Pancreas (tissue), 10 donors: ENCODE measurements around the gene S100A8. TPM values are rescaled to one million over a fixed set of nuclear protein-coding genes. Genes with fewer than 3 reads are reported as not detected.

Experiments
- ATAC-seq, 4 donors: fragments of 200-7000 bp; cut with Tn5 transposase; one replicate each; pipeline versions ENCODE4 v1.8.0 to v1.9.1; 2020; ENCODE audit warnings: mild to moderate bottlenecking in 4 of 4, moderate library complexity in 4 of 4
- DNase-seq, 6 donors: peaks; one replicate each; pipeline ENCODE4 v3.0.0-alpha.2; 2020
- FAIRE-seq: peaks from 2 replicates; lab custom pipeline; 2012; peaks lifted over from hg19 to GRCh38; lab: Jason Lieb, UNC
- H3K27ac ChIP-seq, 4 donors: fragments of 200-600 bp; sonication (generic); 1 replicate in 3 of 4; 2 replicates in 1 of 4; pipeline versions ENCODE4 v1.5.0 to v1.8.0; 2020
- H3K27me3 ChIP-seq, 4 donors: fragments of 200-600 bp; one replicate each; pipeline ENCODE4 v1.8.0; 2021
- H3K36me3 ChIP-seq, 3 donors: fragments of 200-600 bp; sonication (generic) in 1 of 3; one replicate each; pipeline versions ENCODE4 v1.5.0 to v1.8.0; 2020 to 2021
- H3K4me1 ChIP-seq, 3 donors: fragments of 200-600 bp; one replicate each; pipeline ENCODE4 v1.8.0; 2021
- H3K4me3 ChIP-seq, 4 donors: fragments of 200-600 bp; sonication (generic) in 2 of 4; one replicate each; pipeline versions ENCODE4 v1.5.0 to v1.8.0; 2020 to 2021
- H3K9me3 ChIP-seq, 4 donors: fragments of 200-600 bp; one replicate each; pipeline ENCODE4 v1.8.0; 2021
- WGBS, 2 donors: extraction: QIAGEN DNeasy Blood & Tissue Kit; methylation state at CpG; one replicate each; pipeline ENCODE4 v1.1.7; 2013; 5-methylcytosine and 5-hydroxymethylcytosine counted together
- intact Hi-C, 3 donors: fragments of 100-400 bp; cut with DNase I; formaldehyde crosslinking; loops; one replicate each; pipeline versions ENCODE4 v1.11.1 to v1.14.2; 2022
- polyA plus RNA-seq, 2 donors: library from polyadenylated mRNA; stranded (reverse); fragments of 200-250 nt; gene quantifications; one replicate each; pipeline ENCODE4 v1.2.3, GENCODE V29; 2013
- total RNA-seq, 6 donors: library from RNA; stranded (reverse); fragmentation: NEBNext Ultra II Directional in 4 of 6; extraction: Animal tissue kit (Norgen Biotek cat#: 25700) in 4 of 6; gene quantifications; one replicate each; pipeline versions ENCODE4 v1.2.1 to v1.2.4, GENCODE V29; 2021 to 2023
- TF ChIP-seq, protein P1 (sequence below), 4 donors: fragments of 200-600 bp; sonication (generic) in 3 of 4; IDR thresholded peaks; one replicate each; pipeline versions ENCODE4 v1.5.0 to v1.8.0; 2021; ENCODE audit warnings: antibody characterized with exemption in 4 of 4
- donor health status: healthy with polysubstance abuse.
- donor health status: DM: no; HTN: no; CAD: no; lungs with moderate emphysema.
- donor health status: DM: no; HTN: no; CAD: no.
- donor health status: control.
- donor health status: control.
- donor health status: Bipolar disorder and iron deficiency.
- donor health status: DM: yes; HTN: yes; CAD: no.
- donor health status: DM: no; HTN: no; CAD: no.
- donor health status: DM: no; HTN: no; CAD: no.
- donor health status: DM: yes; HTN: yes; CAD: no.

S100A8 gene
- total and polyA plus RNA-seq, 8 donors = 2.0 to 41.9 (median 19.7) TPM

DNA sequence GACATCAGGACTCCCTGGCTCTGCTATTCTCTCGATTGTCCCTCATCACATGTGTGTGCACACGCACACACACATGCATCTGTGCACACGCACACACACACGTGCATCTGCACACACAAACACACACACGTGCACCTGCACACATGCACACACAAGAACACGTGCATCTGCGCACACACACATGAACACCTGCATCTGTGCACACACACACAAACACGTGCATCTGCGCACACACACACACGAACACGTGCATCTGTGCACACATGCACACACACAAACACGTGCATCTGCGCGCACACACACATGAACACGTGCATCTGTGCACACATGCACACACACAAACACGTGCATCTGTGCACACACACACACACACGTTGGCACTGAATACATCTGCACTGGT lies 40.1 kb upstream of the S100A8 start:
- intact Hi-C loops = no loop called here
- no peak for FAIRE-seq

DNA sequence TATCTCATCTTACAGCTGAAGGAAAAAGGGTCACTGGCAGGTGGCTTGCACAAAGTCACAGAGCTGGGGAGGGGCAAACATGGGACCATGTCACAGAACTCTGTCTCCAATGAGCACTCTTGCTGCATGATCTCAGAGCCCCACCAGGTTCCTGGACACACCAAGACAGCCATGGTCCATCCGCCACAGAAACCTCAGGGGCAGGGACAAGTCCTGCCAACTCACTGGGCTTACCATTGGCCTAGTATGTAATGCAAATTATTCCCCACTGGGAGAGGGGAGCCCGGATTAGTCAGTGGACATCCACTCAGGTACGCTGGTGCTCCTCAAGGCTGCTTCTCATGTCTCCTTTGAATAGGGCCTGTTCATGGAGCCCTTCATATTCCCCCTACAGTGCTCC lies 39.7 kb upstream of the S100A8 start:
- DNase-seq = no peak
- intact Hi-C loops = no loop called here

More for the DNA sequence above, 40.1 kb upstream of the S100A8 start:
- Histone ChIP-seq H3K4me3 (no peak overlapping the region), H3K27me3 (peaks cover 0 to 2% (median 0%) of the 10 kb centered on the region in 4 donors), H3K36me3 (no peaks in the 10 kb centered on the region), H3K4me1 (no peaks in the 10 kb centered on the region), H3K9me3 (no peaks in the 10 kb centered on the region), H3K27ac (no peak overlapping the region)
- no peak for ATAC-seq
- TF ChIP-seq, protein P1, sequence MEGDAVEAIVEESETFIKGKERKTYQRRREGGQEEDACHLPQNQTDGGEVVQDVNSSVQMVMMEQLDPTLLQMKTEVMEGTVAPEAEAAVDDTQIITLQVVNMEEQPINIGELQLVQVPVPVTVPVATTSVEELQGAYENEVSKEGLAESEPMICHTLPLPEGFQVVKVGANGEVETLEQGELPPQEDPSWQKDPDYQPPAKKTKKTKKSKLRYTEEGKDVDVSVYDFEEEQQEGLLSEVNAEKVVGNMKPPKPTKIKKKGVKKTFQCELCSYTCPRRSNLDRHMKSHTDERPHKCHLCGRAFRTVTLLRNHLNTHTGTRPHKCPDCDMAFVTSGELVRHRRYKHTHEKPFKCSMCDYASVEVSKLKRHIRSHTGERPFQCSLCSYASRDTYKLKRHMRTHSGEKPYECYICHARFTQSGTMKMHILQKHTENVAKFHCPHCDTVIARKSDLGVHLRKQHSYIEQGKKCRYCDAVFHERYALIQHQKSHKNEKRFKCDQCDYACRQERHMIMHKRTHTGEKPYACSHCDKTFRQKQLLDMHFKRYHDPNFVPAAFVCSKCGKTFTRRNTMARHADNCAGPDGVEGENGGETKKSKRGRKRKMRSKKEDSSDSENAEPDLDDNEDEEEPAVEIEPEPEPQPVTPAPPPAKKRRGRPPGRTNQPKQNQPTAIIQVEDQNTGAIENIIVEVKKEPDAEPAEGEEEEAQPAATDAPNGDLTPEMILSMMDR (IDR thresholded peaks at IDR 0.05) = no peak
- no peak for DNase-seq
- WGBS, 2 donors = 64 to 72% methylated on average over 17 of the region's 17 CpGs

DNA sequence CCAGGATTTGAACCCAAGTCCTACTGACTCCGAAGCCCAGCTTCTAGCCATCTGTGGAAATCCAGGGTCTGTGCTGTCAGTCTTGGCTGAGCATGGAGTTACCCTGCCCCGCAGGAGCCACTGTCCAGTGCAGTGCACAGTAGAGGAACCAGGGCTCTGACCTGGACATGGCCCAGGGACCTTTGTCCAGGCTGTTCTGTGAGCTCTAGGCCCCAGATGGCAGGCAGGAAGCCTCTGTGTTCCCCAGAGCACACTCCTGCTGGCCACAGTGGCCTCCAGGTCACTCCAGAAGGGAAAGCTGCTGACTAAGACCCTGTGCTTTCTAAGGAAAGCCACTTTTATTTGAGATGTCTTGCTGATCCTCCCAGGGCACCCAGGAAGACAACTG lies 39.3 kb upstream of the S100A8 start:
- Histone ChIP-seq H3K4me3 (no peak overlapping the region), H3K9me3 (no peaks in the 10 kb centered on the region), H3K27ac (no peak overlapping the region), H3K4me1 (no peaks in the 10 kb centered on the region), H3K36me3 (no peaks in the 10 kb centered on the region), H3K27me3 (peaks cover 0 to 2% (median 0%) of the 10 kb centered on the region in 4 donors)
- DNase-seq = no peak
- FAIRE-seq = no peak
- intact Hi-C loops = no loop called here
- ATAC-seq = no peak
- TF ChIP-seq, protein P1 (IDR thresholded peaks at IDR 0.05) = no peak
- 60 to 72% methylated on average over 2 of the region's 2 CpGs for whole genome bisulfite sequencing, 2 donors

More for the DNA sequence above, 39.7 kb upstream of the S100A8 start:
- no peak overlapping the region for H3K27ac ChIP-seq
- ATAC-seq (no peak), FAIRE-seq (no peak)
- TF ChIP-seq, protein P1 (IDR thresholded peaks at IDR 0.05) = no peak
- no peak overlapping the region for H3K4me3 ChIP-seq
- H3K4me1 ChIP-seq = no peaks in the 10 kb centered on the region
- no peaks in the 10 kb centered on the region for H3K36me3 ChIP-seq
- H3K9me3 ChIP-seq = no peaks in the 10 kb centered on the region
- H3K27me3 ChIP-seq = peaks cover 0 to 2% (median 0%) of the 10 kb centered on the region in 4 donors
- 60 to 68% methylated on average over 3 of the region's 3 CpGs for WGBS, 2 donors

DNA sequence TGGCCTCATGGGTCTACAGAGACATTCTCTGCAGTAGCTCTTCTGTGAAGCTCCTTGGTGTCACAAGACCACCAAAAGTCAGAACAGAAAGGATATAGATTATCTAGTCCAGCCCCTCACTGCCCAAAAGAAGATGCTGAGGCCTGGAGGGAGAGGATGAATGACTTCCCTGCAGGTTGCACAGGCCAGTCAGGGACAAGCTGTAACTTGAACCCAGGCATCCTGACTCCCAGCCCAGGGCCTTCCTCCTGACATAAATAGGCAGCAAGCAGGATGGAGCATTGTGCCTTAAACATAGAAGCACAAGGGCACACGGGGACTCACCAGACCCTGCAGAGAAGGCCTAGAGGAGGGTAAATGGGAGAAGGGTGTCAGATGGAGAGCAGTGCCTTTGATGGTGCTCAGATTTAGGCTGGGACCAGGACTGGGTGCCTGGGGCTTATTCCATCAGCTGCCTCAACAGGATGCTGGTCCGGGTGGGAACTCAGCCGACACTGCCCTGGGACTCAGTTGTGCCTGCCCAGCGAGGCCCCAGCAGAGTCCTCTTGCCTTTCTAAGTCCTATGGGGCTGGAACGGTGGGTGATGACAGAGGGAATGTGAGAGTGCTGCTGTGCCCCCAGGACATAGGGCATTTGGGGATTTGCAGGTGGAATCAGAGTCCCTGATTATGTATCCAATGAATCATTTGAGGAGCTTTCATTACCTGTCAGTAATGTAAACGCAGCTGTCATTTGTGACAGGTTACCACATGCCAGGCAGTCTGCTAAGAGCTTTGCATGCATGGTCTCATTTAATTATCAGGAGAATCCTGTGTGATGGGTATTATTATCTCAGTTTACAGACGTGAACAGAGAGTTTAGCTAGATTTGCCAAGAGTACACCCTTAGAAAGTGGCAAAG lies 38.6 kb upstream of the S100A8 start:
- no peaks in the 10 kb centered on the region for H3K9me3 ChIP-seq
- intact Hi-C loops = no loop called here
- H3K4me1 ChIP-seq = no peaks in the 10 kb centered on the region
- H3K36me3 ChIP-seq = no peaks in the 10 kb centered on the region
- TF ChIP-seq, protein P1 (IDR thresholded peaks at IDR 0.05) = no peak
- DNase-seq (no peak), FAIRE-seq (no peak), ATAC-seq (no peak)
- no peak overlapping the region for H3K4me3 ChIP-seq
- peaks cover 0 to 2% (median 0%) of the 10 kb centered on the region in 4 donors for H3K27me3 ChIP-seq
- 46 to 59% methylated on average over 7 of the region's 7 CpGs for WGBS, 2 donors
- no peak overlapping the region for H3K27ac ChIP-seq

DNA sequence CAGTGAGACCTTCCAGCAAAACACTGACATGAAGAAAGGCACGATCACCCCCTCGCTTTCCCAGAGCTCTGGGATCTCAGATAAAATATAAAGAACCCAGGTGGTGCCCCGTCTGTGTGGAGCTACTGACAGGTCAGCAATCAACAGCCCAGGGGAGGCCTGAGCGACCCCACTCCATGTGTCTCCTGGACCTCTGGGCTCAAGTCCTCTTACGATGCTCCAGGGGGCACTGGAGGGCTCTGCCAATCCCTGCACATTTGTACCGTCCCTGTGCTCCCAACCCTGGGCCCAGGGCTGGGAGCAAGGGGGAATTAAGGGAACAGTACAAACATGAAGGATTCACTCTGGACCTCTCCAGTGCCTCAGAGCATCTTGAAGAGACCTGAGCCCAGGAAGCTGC lies 37.9 kb upstream of the S100A8 start:
- intact Hi-C loops = no loop called here
- Histone ChIP-seq H3K9me3 (no peaks in the 10 kb centered on the region), H3K4me1 (no peaks in the 10 kb centered on the region), H3K27me3 (peaks cover 0 to 2% (median 0%) of the 10 kb centered on the region in 4 donors), H3K4me3 (no peak overlapping the region), H3K36me3 (no peaks in the 10 kb centered on the region), H3K27ac (no peak overlapping the region)
- 36 to 50% methylated on average over 6 of the region's 6 CpGs for WGBS, 2 donors
- TF ChIP-seq, protein P1 (IDR thresholded peaks at IDR 0.05) = no peak
- DNase-seq = no peak
- no peak for FAIRE-seq
- ATAC-seq = no peak
